ENCODE results near the gene CALB2. TPM values are rescaled to one million over a fixed set of nuclear protein-coding genes. Genes with fewer than 3 reads are reported as not detected.

Gene CALB2
- polyA plus RNA-seq, 1 donor from 2014 or later: 1.1 TPM

DNA sequence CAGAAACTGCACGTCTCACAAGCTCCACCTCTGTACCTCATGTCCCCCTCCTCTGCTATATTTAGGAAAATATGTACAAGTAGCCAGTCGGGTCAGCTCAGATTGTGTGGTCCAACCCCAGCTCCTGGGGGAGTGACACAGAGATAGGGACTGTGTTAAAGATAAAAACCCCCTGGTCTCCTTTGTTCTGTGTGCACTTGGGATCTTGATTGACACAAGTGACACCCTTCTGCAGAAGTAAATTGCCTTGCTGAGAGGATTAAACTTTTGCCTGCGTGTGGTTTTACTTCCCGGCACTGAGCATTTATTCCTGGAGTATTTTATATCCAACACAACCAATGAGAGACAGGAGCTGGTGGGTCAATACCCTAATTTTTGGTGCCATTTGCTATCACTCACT lies 45.8 kb downstream of the CALB2 start:
- no peak overlapping the region for H3K4me3 ChIP-seq (ENCODE audit: low read length)
- peak overlapping the region; percentile 50 for H3K27ac ChIP-seq (ENCODE audit: low read length)
- TF ChIP-seq REST (IDR thresholded peaks at IDR 0.05; ENCODE audit: borderline replicate concordance) (no peak), EP300 (conservative IDR thresholded peaks at IDR 0.05; ENCODE audit: poor library complexity, severe bottlenecking) (peak; percentile 54), POLR2AphosphoS5 (IDR thresholded peaks at IDR 0.05) (no peak), TAF1 (IDR thresholded peaks at IDR 0.05; ENCODE audit: low read depth) (no peak)
- no peaks in the 10 kb centered on the region for H3K36me3 ChIP-seq (ENCODE audit: insufficient read depth, low read length)
- H3K9ac ChIP-seq (ENCODE audit: low read length): peak overlapping the region; percentile 33
- no peaks in the 10 kb centered on the region for H4K20me1 ChIP-seq (ENCODE audit: insufficient read depth)
- H3K27me3 ChIP-seq (ENCODE audit: insufficient read depth, low read depth, low read length): no peaks in the 10 kb centered on the region
- H3K9me3 ChIP-seq (ENCODE audit: low read length): no peaks in the 10 kb centered on the region
- no peaks in the 10 kb centered on the region for H3K9me2 ChIP-seq (ENCODE audit: insufficient read depth, low read length)
- no peaks in the 10 kb centered on the region for H3F3A ChIP-seq (ENCODE audit: insufficient read depth, low read length, poor library complexity, severe bottlenecking)
- no peak overlapping the region for H2AFZ ChIP-seq (ENCODE audit: low read depth, low read length)
- H3K4me2 ChIP-seq (ENCODE audit: low read length): no peak overlapping the region
- H3K79me2 ChIP-seq (replicated peaks; ENCODE audit: insufficient read depth, low read length): no peaks in the 10 kb centered on the region

- no peak overlapping the region for H3K4me2 ChIP-seq (ENCODE audit: low read length)
- H3K27ac ChIP-seq (ENCODE audit: low read length): no peak overlapping the region
- H2AFZ ChIP-seq (ENCODE audit: low read depth, low read length): no peak overlapping the region
- H3K9me3 ChIP-seq (ENCODE audit: low read length): no peaks in the 10 kb centered on the region
- H3K4me3 ChIP-seq (ENCODE audit: low read length): no peak overlapping the region
- no peaks in the 10 kb centered on the region for H3K36me3 ChIP-seq (ENCODE audit: insufficient read depth, low read length)
- H3F3A ChIP-seq (ENCODE audit: insufficient read depth, low read length, poor library complexity, severe bottlenecking): no peaks in the 10 kb centered on the region
- no peaks in the 10 kb centered on the region for H3K27me3 ChIP-seq (ENCODE audit: insufficient read depth, low read depth, low read length)
- no peaks in the 10 kb centered on the region for H3K79me2 ChIP-seq (replicated peaks; ENCODE audit: insufficient read depth, low read length)
- TF ChIP-seq EP300 (conservative IDR thresholded peaks at IDR 0.05; ENCODE audit: poor library complexity, severe bottlenecking) (no peak), SMC3 (conservative IDR thresholded peaks at IDR 0.05; ENCODE audit: poor library complexity) (no peak), POLR2AphosphoS5 (IDR thresholded peaks at IDR 0.05) (no peak), MXI1 (conservative IDR thresholded peaks at IDR 0.05; ENCODE audit: poor library complexity, severe bottlenecking) (no peak), RAD21 (conservative IDR thresholded peaks at IDR 0.05) (no peak), TAF1 (IDR thresholded peaks at IDR 0.05; ENCODE audit: low read depth) (no peak), REST (IDR thresholded peaks at IDR 0.05; ENCODE audit: borderline replicate concordance) (no peak), EZH2 (IDR thresholded peaks at IDR 0.05; ENCODE audit: borderline replicate concordance, insufficient read depth, low read length, poor library complexity, severe bottlenecking) (no peak)
- TF ChIP-seq, protein P1, sequence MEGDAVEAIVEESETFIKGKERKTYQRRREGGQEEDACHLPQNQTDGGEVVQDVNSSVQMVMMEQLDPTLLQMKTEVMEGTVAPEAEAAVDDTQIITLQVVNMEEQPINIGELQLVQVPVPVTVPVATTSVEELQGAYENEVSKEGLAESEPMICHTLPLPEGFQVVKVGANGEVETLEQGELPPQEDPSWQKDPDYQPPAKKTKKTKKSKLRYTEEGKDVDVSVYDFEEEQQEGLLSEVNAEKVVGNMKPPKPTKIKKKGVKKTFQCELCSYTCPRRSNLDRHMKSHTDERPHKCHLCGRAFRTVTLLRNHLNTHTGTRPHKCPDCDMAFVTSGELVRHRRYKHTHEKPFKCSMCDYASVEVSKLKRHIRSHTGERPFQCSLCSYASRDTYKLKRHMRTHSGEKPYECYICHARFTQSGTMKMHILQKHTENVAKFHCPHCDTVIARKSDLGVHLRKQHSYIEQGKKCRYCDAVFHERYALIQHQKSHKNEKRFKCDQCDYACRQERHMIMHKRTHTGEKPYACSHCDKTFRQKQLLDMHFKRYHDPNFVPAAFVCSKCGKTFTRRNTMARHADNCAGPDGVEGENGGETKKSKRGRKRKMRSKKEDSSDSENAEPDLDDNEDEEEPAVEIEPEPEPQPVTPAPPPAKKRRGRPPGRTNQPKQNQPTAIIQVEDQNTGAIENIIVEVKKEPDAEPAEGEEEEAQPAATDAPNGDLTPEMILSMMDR (IDR thresholded peaks at IDR 0.05; ENCODE audit: poor library complexity, severe bottlenecking): no peak
- H3K9ac ChIP-seq (ENCODE audit: low read length): no peak overlapping the region
- H4K20me1 ChIP-seq (ENCODE audit: insufficient read depth): no peaks in the 10 kb centered on the region
- no peaks in the 10 kb centered on the region for H3K9me2 ChIP-seq (ENCODE audit: insufficient read depth, low read length)
These were observed 47.8 kb downstream of the CALB2 start for GRCh38 chr16:71406316-71406715.

Measured in neural cell (in vitro differentiated cells).